Erythroblast (primary cell): ENCODE measurements around the gene EFCC1.

Source experiments
- GATA1 ChIP-seq: IDR thresholded peaks from 2 replicates; pipeline ENCODE4 v1.6.1; 2011; ENCODE audit warnings: low read depth, mild to moderate bottlenecking, control low read depth, low read length, moderate library complexity
- POLR2A ChIP-seq: IDR thresholded peaks from 2 replicates; pipeline ENCODE4 v1.6.1; 2011; ENCODE audit warnings: mild to moderate bottlenecking, low read length

GRCh38 chr3:129070086-129070885, 69.2 kb downstream of the EFCC1 start:
- TF ChIP-seq POLR2A (no peak), GATA1 (no peak)
